Measurements from ENCODE around the gene NUAK1.

Gene NUAK1

DNA sequence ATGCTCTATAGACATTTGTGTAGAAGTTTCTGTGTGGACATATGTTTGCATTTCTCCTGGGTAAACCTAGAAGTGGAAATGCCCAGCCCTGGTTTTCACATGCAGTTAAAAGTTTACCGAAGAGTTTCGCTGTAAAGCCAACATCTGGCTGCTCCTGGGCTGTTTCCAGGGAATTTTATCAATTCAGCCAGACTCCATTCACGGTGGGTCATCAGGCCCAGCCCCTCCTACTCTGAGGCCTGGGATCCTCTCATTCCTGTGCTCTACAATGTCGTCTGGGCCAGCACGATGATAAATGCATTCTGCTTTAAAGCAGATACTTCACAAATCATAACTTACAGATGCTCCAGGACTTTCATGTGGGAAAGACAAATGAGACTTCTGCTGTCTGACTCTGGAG, 7.1 kb downstream of the NUAK1 start:
- no peak for DNase-seq (ENCODE audit: low read depth in 1 of 2, low spot score in 1 of 2)

GRCh38 chr12:106130474-106131113, 8.2 kb downstream of the NUAK1 start:
- no peak for DNase-seq (ENCODE audit: low read depth in 1 of 2, low spot score in 1 of 2)

DNA sequence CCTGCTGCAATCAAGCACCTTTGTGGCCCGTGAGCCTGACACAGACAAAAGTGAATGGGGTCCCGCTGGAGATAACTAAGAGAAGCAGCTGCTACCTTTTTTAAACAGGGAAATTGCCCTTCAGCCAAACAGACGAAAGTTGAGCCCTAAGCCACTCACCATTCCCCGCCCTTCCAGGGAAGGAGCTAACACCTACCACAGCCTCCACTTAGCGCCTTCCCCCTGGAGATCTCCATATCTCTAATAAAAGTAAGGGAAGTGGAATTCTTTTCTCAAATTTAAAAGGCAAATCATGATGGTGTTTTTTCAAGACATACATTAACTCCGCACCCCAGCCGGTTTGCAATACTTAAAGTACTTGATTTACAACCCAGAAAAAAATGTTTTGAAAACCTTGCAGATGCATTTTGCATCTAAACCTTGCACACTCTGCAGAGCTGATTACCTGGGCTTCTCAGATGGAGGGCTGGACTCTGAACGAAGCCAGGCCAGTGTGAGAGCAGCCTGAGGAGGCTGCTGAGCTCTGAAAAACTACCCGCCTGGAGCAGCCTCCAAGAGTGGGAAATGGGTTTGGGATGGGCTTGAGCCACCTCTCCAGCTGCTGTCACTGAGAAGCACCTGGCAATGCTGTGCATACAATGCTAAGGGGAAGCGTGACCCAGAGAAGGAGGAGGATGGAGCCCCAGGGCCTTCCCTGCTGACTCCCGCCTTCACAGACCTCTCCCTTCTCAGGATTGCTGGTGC, 10.0 kb downstream of the NUAK1 start:
- no peak for DNase-seq (ENCODE audit: low read depth in 1 of 2, low spot score in 1 of 2)

- no peak for DNase-seq (ENCODE audit: low read depth in 1 of 2, low spot score in 1 of 2)
These were observed 11.2 kb downstream of the NUAK1 start for GRCh38 chr12:106127338-106128126.

GRCh38 chr12:106126441-106127337, 12.1 kb downstream of the NUAK1 start:
- no peak for DNase-seq (ENCODE audit: low read depth in 1 of 2, low spot score in 1 of 2)

GRCh38 chr12:106125351-106126095, 13.2 kb downstream of the NUAK1 start:
- DNase-seq (ENCODE audit: low read depth in 1 of 2, low spot score in 1 of 2) = no peak

- no peak for DNase-seq (ENCODE audit: low read depth in 1 of 2, low spot score in 1 of 2)
These were observed 15.1 kb downstream of the NUAK1 start for GRCh38 chr12:106123551-106124081.

GRCh38 chr12:106123110-106123509, 15.6 kb downstream of the NUAK1 start:
- DNase-seq (ENCODE audit: low read depth in 1 of 2, low spot score in 1 of 2) = no peak

GRCh38 chr12:106122004-106122403, 16.8 kb downstream of the NUAK1 start:
- no peak for DNase-seq (ENCODE audit: low read depth in 1 of 2, low spot score in 1 of 2)

DNA sequence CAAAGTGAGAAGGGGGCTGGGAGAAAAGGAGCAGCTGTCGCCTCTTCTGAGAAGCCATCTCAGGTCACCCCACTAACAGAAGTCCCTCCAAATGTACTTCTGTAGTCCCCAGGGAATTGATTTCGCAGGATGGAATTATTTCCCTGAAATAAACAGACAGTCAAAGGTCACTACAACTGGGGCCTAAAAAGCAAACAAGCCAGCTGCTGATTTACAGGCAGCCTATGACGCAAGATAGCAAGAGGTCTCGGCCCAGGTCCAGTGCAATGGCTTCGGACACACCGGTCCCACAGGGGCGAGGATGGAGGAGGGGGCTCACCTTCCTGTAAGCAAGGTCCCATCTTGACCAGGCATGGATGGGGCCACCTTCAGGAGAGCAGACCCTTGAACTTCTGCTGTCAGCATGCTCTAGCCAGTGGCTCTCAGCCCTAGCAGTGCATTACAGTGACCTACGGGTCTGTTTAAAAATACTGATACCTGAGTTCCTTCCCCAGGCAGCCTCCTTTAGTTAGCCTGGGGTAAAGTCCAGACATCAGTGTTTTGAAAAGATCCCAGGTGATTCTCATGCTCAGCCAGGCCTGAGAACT, 18.1 kb downstream of the NUAK1 start:
- no peak for DNase-seq (ENCODE audit: low read depth in 1 of 2, low spot score in 1 of 2)

DNA sequence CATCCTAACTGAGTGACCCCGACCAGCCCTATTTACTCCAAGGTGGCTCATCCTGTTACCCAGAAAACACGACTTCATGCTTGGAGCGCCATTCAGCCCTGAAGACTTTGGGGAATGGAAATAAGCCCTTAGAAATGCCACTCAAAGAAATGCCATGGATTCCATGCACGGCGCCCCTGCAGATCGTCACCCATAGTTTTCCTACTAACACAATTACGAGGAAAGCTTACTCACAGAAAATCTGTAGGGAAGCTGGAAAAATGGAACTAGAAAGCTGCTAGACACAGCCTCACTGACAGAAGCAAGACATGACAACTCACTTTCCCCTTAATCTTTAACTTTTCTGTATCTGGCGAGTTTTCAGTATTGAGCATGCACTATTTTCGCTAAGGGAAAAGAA, 19.5 kb downstream of the NUAK1 start:
- no peak for DNase-seq (ENCODE audit: low read depth in 1 of 2, low spot score in 1 of 2)

GRCh38 chr12:106118381-106119130, 20.2 kb downstream of the NUAK1 start:
- DNase-seq (ENCODE audit: low read depth in 1 of 2, low spot score in 1 of 2) = no peak

GRCh38 chr12:106115440-106115839, 23.3 kb downstream of the NUAK1 start:
- DNase-seq (ENCODE audit: low read depth in 1 of 2, low spot score in 1 of 2) = no peak

GRCh38 chr12:106114447-106115068, 24.2 kb downstream of the NUAK1 start:
- no peak for DNase-seq (ENCODE audit: low read depth in 1 of 2, low spot score in 1 of 2)

GRCh38 chr12:106113824-106114446, 24.8 kb downstream of the NUAK1 start:
- DNase-seq (ENCODE audit: low read depth in 1 of 2, low spot score in 1 of 2) = no peak

DNA sequence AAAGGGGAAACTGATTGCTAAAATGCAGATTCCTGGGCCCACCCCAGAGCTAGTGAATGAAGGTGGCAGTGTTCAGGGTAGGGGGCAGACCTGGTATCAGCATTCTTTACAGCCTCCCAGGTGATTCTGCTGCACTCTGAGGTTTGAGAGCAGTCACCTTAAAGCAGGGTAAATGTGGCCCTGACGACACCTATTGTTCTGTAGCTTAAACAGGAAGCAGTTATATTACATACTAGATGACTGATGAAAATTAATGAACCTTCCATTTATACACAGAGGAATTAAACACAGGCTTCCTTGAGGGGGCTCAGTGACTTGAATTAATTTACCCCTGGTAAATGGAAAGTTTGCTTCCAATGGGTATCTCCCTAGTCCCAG, 25.3 kb downstream of the NUAK1 start:
- DNase-seq (ENCODE audit: low read depth in 1 of 2, low spot score in 1 of 2) = no peak

DNA sequence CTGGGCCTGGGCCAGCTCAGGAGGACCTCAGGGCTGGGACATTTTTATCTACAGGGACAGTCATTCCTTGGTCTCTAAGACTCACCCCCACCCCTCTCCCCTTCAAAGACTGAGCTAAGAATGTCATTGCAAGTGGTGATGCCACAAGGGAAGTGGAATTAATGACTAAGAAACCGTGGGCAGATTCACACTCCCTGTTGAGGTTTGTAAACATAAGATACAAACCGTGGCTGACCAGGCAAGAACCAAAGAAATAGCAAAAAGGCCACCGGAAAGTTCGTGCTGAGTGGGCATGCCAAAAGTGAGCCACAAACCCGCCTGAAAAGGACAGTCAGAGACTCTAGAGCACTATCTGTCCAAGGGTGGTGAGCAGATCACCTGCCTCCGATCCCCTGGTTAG, 25.7 kb downstream of the NUAK1 start:
- DNase-seq (ENCODE audit: low read depth in 1 of 2, low spot score in 1 of 2) = no peak

DNA sequence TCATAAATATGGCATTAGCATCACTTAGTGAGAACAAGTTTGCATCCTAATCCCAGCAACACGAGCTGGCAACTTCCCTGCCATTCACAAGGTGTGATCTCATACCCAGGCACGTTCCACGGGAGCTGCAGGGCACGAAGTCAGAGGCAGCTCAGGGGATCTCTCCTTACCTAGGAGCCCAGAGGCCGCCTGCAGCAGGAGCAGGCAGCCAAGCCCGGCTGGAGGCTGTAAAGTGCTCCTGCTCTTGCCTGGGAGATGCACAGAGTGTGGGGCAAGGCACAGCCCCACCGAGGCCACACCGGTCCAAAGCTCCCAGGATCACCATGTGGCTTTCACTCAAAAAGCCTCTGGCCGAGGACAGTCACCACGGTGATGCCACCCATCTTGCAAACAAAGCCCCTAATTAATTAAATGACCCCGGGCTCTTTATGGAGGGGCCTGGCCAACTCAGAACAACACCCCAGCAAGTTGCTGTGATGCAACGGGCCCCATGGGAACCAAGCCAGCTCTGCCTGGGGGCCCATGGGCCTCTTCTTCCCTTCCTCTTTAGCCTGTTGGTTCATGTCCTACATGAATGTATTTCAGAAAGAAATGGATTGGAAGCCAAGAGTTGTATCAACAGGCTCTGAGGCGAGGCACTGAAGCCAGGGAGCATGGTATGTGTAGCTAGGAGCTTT, 26.5 kb downstream of the NUAK1 start:
- no peak for DNase-seq (ENCODE audit: low read depth in 1 of 2, low spot score in 1 of 2)
